Neuronal stem cell (in vitro differentiated cells): ENCODE data around the gene GPBAR1.

ENCODE experiments used
- DNase-seq: peaks from one replicate; pipeline ENCODE4 v3.0.0-alpha.2; 2013; ENCODE audit warnings: low spot score
- H2AFZ ChIP-seq: one replicate; pipeline ENCODE4 v1.6.1; 2013; ENCODE audit warnings: mild to moderate bottlenecking, low read length, inconsistent platforms
- H2AK5ac ChIP-seq: 2 replicates; pipeline ENCODE4 v1.6.1; 2013; ENCODE audit warnings: low read depth, mild to moderate bottlenecking, inconsistent platforms, low read length, moderate library complexity, mixed read lengths
- H2BK120ac ChIP-seq: 2 replicates; pipeline ENCODE4 v1.6.1; 2013; ENCODE audit warnings: low read depth, mild to moderate bottlenecking, inconsistent platforms, low read length, moderate library complexity, mixed read lengths
- H2BK12ac ChIP-seq: one replicate; pipeline ENCODE4 v1.6.1; 2013; ENCODE audit warnings: low read length, inconsistent platforms
- H2BK15ac ChIP-seq: 2 replicates; pipeline ENCODE4 v1.6.1; 2013; ENCODE audit warnings: mild to moderate bottlenecking, low read length, inconsistent platforms, mixed read lengths
- H2BK5ac ChIP-seq: one replicate; pipeline ENCODE4 v1.6.1; 2013; ENCODE audit warnings: inconsistent platforms, mild to moderate bottlenecking, low read length, moderate library complexity
- H3K14ac ChIP-seq: one replicate; pipeline ENCODE4 v1.6.1; 2013; ENCODE audit warnings: low read length, inconsistent platforms
- H3K18ac ChIP-seq: 2 replicates; pipeline ENCODE4 v1.6.1; 2013; ENCODE audit warnings: low read length, inconsistent platforms
- H3K23ac ChIP-seq: 2 replicates; pipeline ENCODE4 v1.6.1; 2013; ENCODE audit warnings: low read depth, mild to moderate bottlenecking, mixed read lengths, low read length, inconsistent platforms; ENCODE audit not compliant: poor library complexity
- H3K27ac ChIP-seq: replicated peaks from 3 replicates; pipeline ENCODE4 v1.5.1; 2013; ENCODE audit warnings: low read length, inconsistent platforms
- H3K27me3 ChIP-seq, 3 experiments: 2 replicates each; pipeline ENCODE4 v1.6.1; 2013; ENCODE audit warnings: low read length in 3 of 3, mild to moderate bottlenecking in 2 of 3, inconsistent platforms in 1 of 3, low read depth in 1 of 3, mixed read lengths in 1 of 3, moderate library complexity in 1 of 3; ENCODE audit not compliant: control insufficient read depth in 3 of 3, insufficient read depth in 3 of 3
- H3K36me3 ChIP-seq, 2 donors: replicated peaks in 1 of 2; 2 replicates each; pipeline ENCODE4 v1.6.1; 2013; ENCODE audit warnings: low read length in 2 of 2; ENCODE audit not compliant: control insufficient read depth in 2 of 2, insufficient read depth in 2 of 2
- H3K4ac ChIP-seq: 2 replicates; pipeline ENCODE4 v1.6.1; 2013; ENCODE audit warnings: inconsistent platforms, mild to moderate bottlenecking, low read length, moderate library complexity
- H3K4me1 ChIP-seq, 2 donors: 1 replicate in 1 of 2; 2 replicates in 1 of 2; pipeline ENCODE4 v1.6.1; 2013; ENCODE audit warnings: low read length in 2 of 2, low read depth in 1 of 2; ENCODE audit not compliant: control insufficient read depth in 2 of 2, insufficient read depth in 1 of 2
- H3K4me2 ChIP-seq: one replicate; pipeline ENCODE4 v1.6.1; 2013; ENCODE audit warnings: mild to moderate bottlenecking, low read length, inconsistent platforms; ENCODE audit not compliant: insufficient read depth, poor library complexity, severe bottlenecking
- H3K4me3 ChIP-seq, 2 donors: 2 replicates each; pipeline ENCODE4 v1.5.1; 2013; ENCODE audit warnings: low read length in 2 of 2, mild to moderate bottlenecking in 2 of 2, inconsistent platforms in 1 of 2, moderate library complexity in 1 of 2
- H3K79me1 ChIP-seq: one replicate; pipeline ENCODE4 v1.6.1; 2013; ENCODE audit warnings: low read depth, mild to moderate bottlenecking, inconsistent platforms, low read length, moderate library complexity
- H3K9ac ChIP-seq: one replicate; pipeline ENCODE4 v1.6.1; 2013; ENCODE audit warnings: mild to moderate bottlenecking, low read depth, low read length, inconsistent platforms; ENCODE audit not compliant: poor library complexity
- H3K9me3 ChIP-seq, 2 donors: replicated peaks in 1 of 2; 2 replicates each; pipeline versions ENCODE3 to v1.6.1; 2013; ENCODE audit warnings: low read length in 2 of 2, mild to moderate bottlenecking in 2 of 2, inconsistent platforms in 1 of 2, low read depth in 1 of 2, mixed read lengths in 1 of 2, moderate library complexity in 1 of 2; ENCODE audit not compliant: control insufficient read depth in 2 of 2, insufficient read depth in 1 of 2
- H4K8ac ChIP-seq: one replicate; pipeline ENCODE4 v1.6.1; 2013; ENCODE audit warnings: low read depth, mild to moderate bottlenecking, inconsistent platforms, low read length, moderate library complexity
- H4K91ac ChIP-seq: one replicate; pipeline ENCODE4 v1.6.1; 2013; ENCODE audit warnings: low read length, low read depth, mild to moderate bottlenecking, inconsistent platforms; ENCODE audit not compliant: poor library complexity
- WGBS, 2 donors: extraction: QIAGEN DNeasy Blood & Tissue Kit; methylation state at CpG; one replicate each; pipeline ENCODE4 v1.1.7; 2013; ENCODE audit warnings: missing lambda C conversion rate in 2 of 2, mixed read lengths in 1 of 2; ENCODE audit not compliant: insufficient read length in 2 of 2, insufficient replicate concordance in 1 of 2; ENCODE audit errors: extremely low coverage in 2 of 2; 5-methylcytosine and 5-hydroxymethylcytosine counted together

The GPBAR1 gene

GRCh38 chr2:218298314-218298875, 37.6 kb downstream of the GPBAR1 start:
- peaks cover 0 to 9% of the 10 kb centered on the region in 2 donors for H3K4me1 ChIP-seq
- H3K4me3 ChIP-seq: no peak overlapping the region
- no peak overlapping the region for H2BK5ac ChIP-seq
- no peak overlapping the region for H2BK12ac ChIP-seq
- peaks cover 0 to 19% (median 0%) of the 10 kb centered on the region in 3 experiments for H3K27me3 ChIP-seq
- no peaks in the 10 kb centered on the region for H3K9me3 ChIP-seq
- no peak overlapping the region for H4K8ac ChIP-seq
- H3K79me1 ChIP-seq: no peaks in the 10 kb centered on the region
- H3K14ac ChIP-seq: no peak overlapping the region
- H3K23ac ChIP-seq: no peak overlapping the region
- no CpG with 5 or more reads among the region's 6 CpGs for WGBS, 2 donors
- H3K4me2 ChIP-seq: no peak overlapping the region
- no peaks in the 10 kb centered on the region for H3K36me3 ChIP-seq
- no peak overlapping the region for H3K27ac ChIP-seq
- H3K4ac ChIP-seq: no peak overlapping the region
- H2BK120ac ChIP-seq: no peak overlapping the region
- H2AK5ac ChIP-seq: no peak overlapping the region
- H4K91ac ChIP-seq: no peak overlapping the region
- peak overlapping the region; percentile 44 for H3K18ac ChIP-seq
- H2BK15ac ChIP-seq: no peak overlapping the region
- no peak overlapping the region for H3K9ac ChIP-seq
- no peak overlapping the region for H2AFZ ChIP-seq
- no peak for DNase-seq

- Histone ChIP-seq H2BK15ac (no peak overlapping the region), H3K9ac (no peak overlapping the region), H3K4me1 (peaks cover 0 to 1% of the 10 kb centered on the region in 2 donors), H3K4me3 (no peak overlapping the region), H2BK12ac (no peak overlapping the region), H3K27me3 (peaks cover 0 to 10% (median 0%) of the 10 kb centered on the region in 3 experiments), H2BK5ac (no peak overlapping the region), H2AFZ (no peak overlapping the region), H3K14ac (no peak overlapping the region), H3K4me2 (no peak overlapping the region), H3K4ac (no peak overlapping the region), H4K91ac (no peak overlapping the region), H3K23ac (no peak overlapping the region), H3K27ac (no peak overlapping the region), H3K9me3 (no peaks in the 10 kb centered on the region), H3K79me1 (no peaks in the 10 kb centered on the region), H4K8ac (no peak overlapping the region), H2AK5ac (no peak overlapping the region), H3K36me3 (no peaks in the 10 kb centered on the region), H3K18ac (no peak overlapping the region), H2BK120ac (no peak overlapping the region)
- no CpG with 5 or more reads among the region's 4 CpGs for WGBS, 2 donors
- DNase-seq: no peak
Observed at GRCh38 chr2:218300141-218300540, 39.3 kb downstream of the GPBAR1 start.

DNA sequence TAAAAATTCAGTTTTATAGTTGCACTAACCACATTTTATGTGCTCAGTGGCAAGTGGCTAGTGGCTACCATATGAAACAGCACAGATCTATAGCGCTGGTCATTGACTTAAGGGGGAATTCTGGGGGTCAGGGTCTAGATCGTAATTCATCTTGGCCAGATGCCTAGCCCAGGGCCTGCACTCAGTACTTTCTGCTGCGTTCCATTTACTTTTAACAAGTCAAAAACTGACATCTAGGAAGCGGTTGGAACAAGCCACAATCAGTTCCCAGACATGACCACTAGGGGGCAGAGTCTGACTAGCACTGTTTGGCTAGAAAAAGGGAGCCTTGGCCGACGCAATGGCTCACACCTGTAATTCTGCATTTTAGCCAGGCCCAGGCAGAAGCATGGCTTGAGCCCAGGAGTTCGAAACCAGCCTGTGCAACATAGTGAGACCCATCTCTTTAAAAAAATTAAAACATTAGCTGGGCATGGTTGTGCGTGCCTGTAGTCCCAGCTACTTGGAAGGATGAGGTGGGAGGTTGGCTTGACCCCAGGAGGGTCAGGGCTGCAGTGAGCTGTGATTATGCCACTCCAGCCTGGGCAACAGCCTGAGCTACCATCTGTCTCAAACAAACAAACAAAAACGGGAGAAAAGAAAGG, 40.5 kb downstream of the GPBAR1 start:
- no peak overlapping the region for H4K91ac ChIP-seq
- H3K27me3 ChIP-seq: peaks cover 0 to 3% (median 0%) of the 10 kb centered on the region in 3 experiments
- no peak overlapping the region for H4K8ac ChIP-seq
- H3K23ac ChIP-seq: no peak overlapping the region
- no peaks in the 10 kb centered on the region for H3K9me3 ChIP-seq
- peak overlapping the region; percentile 30 for H2BK15ac ChIP-seq
- no peak overlapping the region for H2BK5ac ChIP-seq
- H3K18ac ChIP-seq: no peak overlapping the region
- H3K4me2 ChIP-seq: no peak overlapping the region
- peaks cover 0 to 1% of the 10 kb centered on the region in 2 donors for H3K4me1 ChIP-seq
- H2BK12ac ChIP-seq: no peak overlapping the region
- no peak overlapping the region for H3K4me3 ChIP-seq
- WGBS, 2 donors: no CpG with 5 or more reads among the region's 9 CpGs
- no peak overlapping the region for H3K27ac ChIP-seq
- H2AK5ac ChIP-seq: no peak overlapping the region
- no peak overlapping the region for H2BK120ac ChIP-seq
- peak overlapping the region; percentile 42 for H2AFZ ChIP-seq
- no peak overlapping the region for H3K14ac ChIP-seq
- peak; percentile 87 for DNase-seq
- no peak overlapping the region for H3K4ac ChIP-seq
- H3K36me3 ChIP-seq: no peaks in the 10 kb centered on the region
- H3K79me1 ChIP-seq: no peaks in the 10 kb centered on the region
- H3K9ac ChIP-seq: no peak overlapping the region

DNA sequence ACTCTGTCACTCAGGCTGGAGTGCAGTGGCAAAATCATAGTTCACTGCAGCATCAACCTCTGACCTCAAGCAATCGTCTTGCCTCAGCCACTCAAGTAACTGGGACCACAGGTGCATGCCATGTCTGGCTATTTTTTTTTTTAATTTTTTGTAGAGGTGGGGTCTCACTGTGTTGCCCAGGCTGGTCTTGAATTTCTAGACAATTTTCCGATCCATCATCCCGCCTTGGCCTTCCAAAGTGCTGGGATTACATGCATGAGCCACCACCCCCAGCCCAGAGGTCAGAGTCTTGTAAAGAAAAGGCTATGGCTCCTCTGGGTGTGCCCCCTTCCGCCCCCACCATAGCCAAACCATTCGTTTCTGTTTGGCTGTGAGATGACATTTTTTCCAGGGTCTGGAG, 44.6 kb downstream of the GPBAR1 start:
- Histone ChIP-seq H2BK120ac (no peak overlapping the region), H3K27me3 (no peaks in the 10 kb centered on the region), H2BK5ac (no peak overlapping the region), H2AK5ac (no peak overlapping the region), H3K4me1 (no peaks in the 10 kb centered on the region), H3K36me3 (no peaks in the 10 kb centered on the region), H3K27ac (no peak overlapping the region), H3K23ac (no peak overlapping the region), H3K14ac (no peak overlapping the region), H4K8ac (no peak overlapping the region), H2BK15ac (no peak overlapping the region), H2BK12ac (no peak overlapping the region), H3K9ac (no peak overlapping the region), H3K79me1 (no peaks in the 10 kb centered on the region), H3K18ac (no peak overlapping the region), H3K4me2 (no peak overlapping the region), H3K4me3 (no peak overlapping the region), H2AFZ (no peak overlapping the region), H4K91ac (no peak overlapping the region), H3K9me3 (no peaks in the 10 kb centered on the region), H3K4ac (no peak overlapping the region)
- no CpG with 5 or more reads among the region's 5 CpGs for WGBS, 2 donors
- DNase-seq: no peak
